Type B pancreatic cell (in vitro differentiated cells): ENCODE results near the gene BLMH. TPM values are rescaled to one million over a fixed set of nuclear protein-coding genes. Genes with fewer than 3 reads are reported as not detected.

Experiments used
- DNase-seq: peaks from one replicate; pipeline ENCODE4 v3.0.0; 2021; ENCODE audit warnings: mixed read lengths; ENCODE audit not compliant: unreplicated experiment; ENCODE audit errors: extremely low spot score
- H3K27ac Mint-ChIP-seq: 2 replicates; pipeline ENCODE4 v1.8.0; 2021; ENCODE audit warnings: mild to moderate bottlenecking, mixed read lengths
- H3K27me3 Mint-ChIP-seq: 2 replicates; pipeline ENCODE4 v1.8.0; 2021; ENCODE audit warnings: mixed read lengths
- H3K36me3 Mint-ChIP-seq: 2 replicates; pipeline ENCODE4 v1.8.0; 2021; ENCODE audit warnings: mixed read lengths
- H3K4me1 Mint-ChIP-seq: one replicate; pipeline ENCODE4 v1.8.0; 2021; ENCODE audit warnings: mixed read lengths; ENCODE audit not compliant: unreplicated experiment
- H3K4me3 Mint-ChIP-seq: 2 replicates; pipeline ENCODE4 v1.8.0; 2021; ENCODE audit warnings: mild to moderate bottlenecking, mixed read lengths
- H3K9me3 Mint-ChIP-seq: 2 replicates; pipeline ENCODE4 v1.8.0; 2021; ENCODE audit warnings: mixed read lengths
- CTCF ChIP-seq: fragments of 200-600 bp; sonication (generic); conservative IDR thresholded peaks from 2 replicates; pipeline ENCODE4 v1.5.0; 2021; ENCODE audit warnings: antibody characterized with exemption, mild to moderate bottlenecking
- total RNA-seq: library from RNA; stranded (reverse); gene quantifications from 2 replicates; pipeline ENCODE4 v1.2.1, GENCODE V29; 2021; ENCODE audit warnings: low replicate concordance

Gene BLMH
- total RNA-seq, 1 donor from 2014 or later: 58.2 TPM

GRCh38 chr17:30222251-30222650, 69.5 kb downstream of the BLMH start:
- Mint-ChIP-seq H3K9me3 (no peaks in the 10 kb centered on the region), H3K36me3 (no peaks in the 10 kb centered on the region)

GRCh38 chr17:30221346-30221745, 70.4 kb downstream of the BLMH start:
- Mint-ChIP-seq H3K4me3 (no peak overlapping the region), H3K27me3 (no peaks in the 10 kb centered on the region), H3K4me1 (peaks cover 25% of the 10 kb centered on the region), H3K36me3 (no peaks in the 10 kb centered on the region), H3K27ac (no peak overlapping the region), H3K9me3 (no peaks in the 10 kb centered on the region)
- DNase-seq: no peak
- TF ChIP-seq CTCF: no peak

More at GRCh38 chr17:30222251-30222650, 69.5 kb downstream of the BLMH start:
- no peaks in the 10 kb centered on the region for H3K27me3 Mint-ChIP-seq
- no peak overlapping the region for H3K4me3 Mint-ChIP-seq
- peaks cover 29% of the 10 kb centered on the region for H3K4me1 Mint-ChIP-seq
- DNase-seq: no peak
- H3K27ac Mint-ChIP-seq: no peak overlapping the region
- no peak for TF ChIP-seq CTCF

DNA sequence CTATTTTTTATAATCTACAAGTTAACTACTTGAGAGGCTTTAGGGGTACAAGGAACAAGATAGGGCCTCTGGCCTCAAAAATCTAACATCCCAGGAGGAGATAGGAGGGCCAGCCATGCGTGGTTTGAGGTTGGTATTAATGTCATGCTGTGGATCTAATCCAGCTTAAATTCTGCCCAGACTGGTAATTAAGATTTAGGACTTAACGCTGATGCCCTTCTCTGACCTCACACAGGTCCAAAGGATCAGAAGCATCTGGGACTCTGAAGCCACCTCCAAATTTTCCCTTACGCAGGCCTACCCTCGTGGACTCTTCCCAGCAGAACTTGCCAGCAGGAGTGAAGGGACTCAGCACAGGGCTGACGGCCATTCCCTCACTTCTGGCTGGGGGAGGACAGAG, 71.3 kb downstream of the BLMH start:
- H3K36me3 Mint-ChIP-seq: no peaks in the 10 kb centered on the region

GRCh38 chr17:30219833-30220232, 71.9 kb downstream of the BLMH start:
- no peak overlapping the region for H3K4me3 Mint-ChIP-seq
- no peak for TF ChIP-seq CTCF
- no peak for DNase-seq
- H3K27ac Mint-ChIP-seq: peak overlapping the region; percentile 30
- peaks cover 14% of the 10 kb centered on the region for H3K4me1 Mint-ChIP-seq
- no peaks in the 10 kb centered on the region for H3K36me3 Mint-ChIP-seq
- no peaks in the 10 kb centered on the region for H3K27me3 Mint-ChIP-seq
- no peaks in the 10 kb centered on the region for H3K9me3 Mint-ChIP-seq

More for the DNA sequence above, 71.3 kb downstream of the BLMH start:
- Mint-ChIP-seq H3K27me3 (no peaks in the 10 kb centered on the region), H3K27ac (peak overlapping the region; percentile 30), H3K9me3 (no peaks in the 10 kb centered on the region), H3K4me1 (peaks cover 18% of the 10 kb centered on the region), H3K4me3 (no peak overlapping the region)
- no peak for DNase-seq
- TF ChIP-seq CTCF: no peak

GRCh38 chr17:30219315-30219714, 72.4 kb downstream of the BLMH start:
- peaks cover 9% of the 10 kb centered on the region for H3K4me1 Mint-ChIP-seq
- no peak overlapping the region for H3K4me3 Mint-ChIP-seq
- TF ChIP-seq CTCF: no peak
- H3K9me3 Mint-ChIP-seq: no peaks in the 10 kb centered on the region
- H3K36me3 Mint-ChIP-seq: no peaks in the 10 kb centered on the region
- no peak for DNase-seq
- no peaks in the 10 kb centered on the region for H3K27me3 Mint-ChIP-seq
- H3K27ac Mint-ChIP-seq: no peak overlapping the region

DNA sequence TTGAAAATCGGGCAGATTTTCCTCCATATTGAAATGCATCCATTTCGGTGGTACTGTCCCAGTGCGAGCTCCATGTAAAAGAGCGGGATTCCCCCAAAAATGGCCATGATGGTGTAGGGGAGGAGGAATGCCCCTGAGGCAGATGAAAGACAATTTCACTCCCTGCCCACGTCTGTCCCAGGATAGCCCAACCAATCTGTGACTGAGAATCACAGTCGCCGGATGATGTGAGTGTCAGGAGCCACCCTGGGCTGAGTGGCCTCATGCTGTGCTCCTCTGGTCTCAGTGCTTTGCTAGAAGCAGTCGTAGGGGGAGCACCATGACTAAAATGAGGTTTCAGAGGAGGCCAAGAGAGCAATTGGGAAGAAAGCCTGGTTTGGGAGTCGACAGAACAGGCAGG, 72.9 kb downstream of the BLMH start:
- no peak for DNase-seq
- Mint-ChIP-seq H3K36me3 (no peaks in the 10 kb centered on the region), H3K9me3 (no peaks in the 10 kb centered on the region), H3K4me1 (peaks cover 8% of the 10 kb centered on the region), H3K27me3 (no peaks in the 10 kb centered on the region), H3K4me3 (no peak overlapping the region), H3K27ac (no peak overlapping the region)
- TF ChIP-seq CTCF: no peak
